Measurements from ENCODE around the gene SUN3.

SUN3 gene

GRCh38 chr7:47973739-47974138, 55.2 kb downstream of the SUN3 start:
- no peak for DNase-seq

GRCh38 chr7:47970761-47971160, 58.1 kb downstream of the SUN3 start:
- no peak for DNase-seq

GRCh38 chr7:47968847-47969774, 59.8 kb downstream of the SUN3 start:
- DNase-seq = peak; percentile 60

GRCh38 chr7:47967708-47968107, 61.2 kb downstream of the SUN3 start:
- DNase-seq = peak; percentile 24

GRCh38 chr7:47967123-47967522, 61.8 kb downstream of the SUN3 start:
- no peak for DNase-seq

- no peak for DNase-seq
Observed at GRCh38 chr7:47965456-47965855, 63.5 kb downstream of the SUN3 start.

- no peak for DNase-seq
Observed at GRCh38 chr7:47962262-47962661, 66.6 kb downstream of the SUN3 start.

- DNase-seq = no peak
Observed at GRCh38 chr7:47957156-47957555, 71.8 kb downstream of the SUN3 start.

- no peak for DNase-seq
Observed at GRCh38 chr7:47956220-47956619, 72.7 kb downstream of the SUN3 start.

- DNase-seq = peak; percentile 71
Observed at GRCh38 chr7:47954231-47954911, 74.5 kb downstream of the SUN3 start.

GRCh38 chr7:47953822-47954221, 75.1 kb downstream of the SUN3 start:
- DNase-seq = no peak

- no peak for DNase-seq
Observed at GRCh38 chr7:47952224-47952623, 76.7 kb downstream of the SUN3 start.

GRCh38 chr7:47951374-47951773, 77.5 kb downstream of the SUN3 start:
- no peak for DNase-seq

- DNase-seq = no peak
Observed at GRCh38 chr7:47950714-47951113, 78.2 kb downstream of the SUN3 start.

GRCh38 chr7:47949703-47950102, 79.2 kb downstream of the SUN3 start:
- DNase-seq = no peak

GRCh38 chr7:47948141-47948790, 80.6 kb downstream of the SUN3 start, which contains the start of gene PKD1L1:
PKD1L1 (minus strand) TSS chr7:47948466; CDS start chr7:47948440, 26 bp downstream.
- peak; percentile 24 for DNase-seq

- no peak for DNase-seq
Observed at GRCh38 chr7:47947355-47947749, 81.6 kb downstream of the SUN3 start.

GRCh38 chr7:47946581-47947354, 82.1 kb downstream of the SUN3 start:
- no peak for DNase-seq

GRCh38 chr7:47945261-47946015, 83.5 kb downstream of the SUN3 start:
- peak; percentile 61 for DNase-seq

- no peak for DNase-seq
Observed at GRCh38 chr7:47944536-47945260, 84.2 kb downstream of the SUN3 start.
